ENCODE data around the gene SPON2.

- TF ChIP-seq, protein P1, sequence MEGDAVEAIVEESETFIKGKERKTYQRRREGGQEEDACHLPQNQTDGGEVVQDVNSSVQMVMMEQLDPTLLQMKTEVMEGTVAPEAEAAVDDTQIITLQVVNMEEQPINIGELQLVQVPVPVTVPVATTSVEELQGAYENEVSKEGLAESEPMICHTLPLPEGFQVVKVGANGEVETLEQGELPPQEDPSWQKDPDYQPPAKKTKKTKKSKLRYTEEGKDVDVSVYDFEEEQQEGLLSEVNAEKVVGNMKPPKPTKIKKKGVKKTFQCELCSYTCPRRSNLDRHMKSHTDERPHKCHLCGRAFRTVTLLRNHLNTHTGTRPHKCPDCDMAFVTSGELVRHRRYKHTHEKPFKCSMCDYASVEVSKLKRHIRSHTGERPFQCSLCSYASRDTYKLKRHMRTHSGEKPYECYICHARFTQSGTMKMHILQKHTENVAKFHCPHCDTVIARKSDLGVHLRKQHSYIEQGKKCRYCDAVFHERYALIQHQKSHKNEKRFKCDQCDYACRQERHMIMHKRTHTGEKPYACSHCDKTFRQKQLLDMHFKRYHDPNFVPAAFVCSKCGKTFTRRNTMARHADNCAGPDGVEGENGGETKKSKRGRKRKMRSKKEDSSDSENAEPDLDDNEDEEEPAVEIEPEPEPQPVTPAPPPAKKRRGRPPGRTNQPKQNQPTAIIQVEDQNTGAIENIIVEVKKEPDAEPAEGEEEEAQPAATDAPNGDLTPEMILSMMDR (conservative IDR thresholded peaks at IDR 0.05 in 1 of 2, IDR thresholded peaks at IDR 0.05 in 1 of 2; ENCODE audit: extremely low read depth in 1 of 2, insufficient read depth in 1 of 2, low read depth in 1 of 2, low read length in 2 of 2) = no peak
- TF ChIP-seq EZH2 (IDR thresholded peaks at IDR 0.05; ENCODE audit: borderline replicate concordance, low read length) = no peak
Observed at GRCh38 chr4:1215141-1216075, 43.0 kb upstream of the SPON2 start.
